ENCODE measurements around the gene PLEKHA7. TPM values are rescaled to one million over a fixed set of nuclear protein-coding genes. Genes with fewer than 3 reads are reported as not detected.

PLEKHA7 gene
- total RNA-seq, 1 donor from 2014 or later = 16.2 TPM

GRCh38 chr11:16843294-16843693, 170.9 kb downstream of the PLEKHA7 start:
- DNase-seq (no peak), ATAC-seq (ENCODE audit: poor library complexity) (no peak)
- intact Hi-C loops (cut with DNase I) = no loop called here

GRCh38 chr11:16841984-16842383, 172.2 kb downstream of the PLEKHA7 start:
- ATAC-seq (ENCODE audit: poor library complexity) = no peak
- intact Hi-C loops (cut with DNase I) = no loop called here
- no peak for DNase-seq

GRCh38 chr11:16841481-16841880, 172.7 kb downstream of the PLEKHA7 start:
- ATAC-seq (ENCODE audit: poor library complexity) (no peak), DNase-seq (no peak)
- intact Hi-C loops (cut with DNase I) = no loop called here

- intact Hi-C loops (cut with DNase I) = no loop called here
- ATAC-seq (ENCODE audit: poor library complexity) = no peak
- DNase-seq = no peak
Measured at GRCh38 chr11:16840951-16841350, 173.3 kb downstream of the PLEKHA7 start.

- no peak for DNase-seq
- no peak for ATAC-seq (ENCODE audit: poor library complexity)
- intact Hi-C loops (cut with DNase I) = no loop called here
Measured at GRCh38 chr11:16839821-16840220, 174.4 kb downstream of the PLEKHA7 start.

GRCh38 chr11:16834384-16834783, 179.8 kb downstream of the PLEKHA7 start:
- no peak for DNase-seq
- no peak for ATAC-seq (ENCODE audit: poor library complexity)
- intact Hi-C loops (cut with DNase I) = no loop called here

- DNase-seq (no peak), ATAC-seq (ENCODE audit: poor library complexity) (no peak)
- intact Hi-C loops (cut with DNase I) = no loop called here
Measured at GRCh38 chr11:16833026-16833425, 181.2 kb downstream of the PLEKHA7 start.

- ATAC-seq (ENCODE audit: poor library complexity) = no peak
- intact Hi-C loops (cut with DNase I) = no loop called here
Measured at GRCh38 chr11:16832193-16832539, 182.0 kb downstream of the PLEKHA7 start.

GRCh38 chr11:16831316-16832192, 182.7 kb downstream of the PLEKHA7 start:
- intact Hi-C loops (cut with DNase I) = no loop called here
- no peak for ATAC-seq (ENCODE audit: poor library complexity)
- DNase-seq = no peak

More at GRCh38 chr11:16832193-16832539, 182.0 kb downstream of the PLEKHA7 start:
- DNase-seq = no peak

GRCh38 chr11:16827139-16827538, 187.1 kb downstream of the PLEKHA7 start:
- intact Hi-C loops (cut with DNase I) = no loop called here
- no peak for ATAC-seq (ENCODE audit: poor library complexity)
- DNase-seq = no peak

GRCh38 chr11:16825968-16826367, 188.2 kb downstream of the PLEKHA7 start:
- DNase-seq = no peak
- ATAC-seq (ENCODE audit: poor library complexity) = peak; percentile 30
- intact Hi-C loops (cut with DNase I) = no loop called here

GRCh38 chr11:16825101-16825500, 189.1 kb downstream of the PLEKHA7 start:
- intact Hi-C loops (cut with DNase I) = no loop called here
- ATAC-seq (ENCODE audit: poor library complexity) (no peak), DNase-seq (no peak)

GRCh38 chr11:16820324-16821092, 193.7 kb downstream of the PLEKHA7 start:
- ATAC-seq (ENCODE audit: poor library complexity) (peak; percentile 82), DNase-seq (peak; percentile 89)
- intact Hi-C loops (cut with DNase I) = no loop called here

- ATAC-seq (ENCODE audit: poor library complexity) (no peak), DNase-seq (no peak)
- intact Hi-C loops (cut with DNase I) = no loop called here
Measured at GRCh38 chr11:16818284-16818683, 195.9 kb downstream of the PLEKHA7 start.

GRCh38 chr11:16817351-16817750, 196.9 kb downstream of the PLEKHA7 start:
- intact Hi-C loops (cut with DNase I) = no loop called here

GRCh38 chr11:16816358-16817270, 197.6 kb downstream of the PLEKHA7 start:
- DNase-seq (no peak), ATAC-seq (ENCODE audit: poor library complexity) (no peak)
- intact Hi-C loops (cut with DNase I) = no loop called here

More at GRCh38 chr11:16817351-16817750, 196.9 kb downstream of the PLEKHA7 start:
- DNase-seq (no peak), ATAC-seq (ENCODE audit: poor library complexity) (peak; percentile 36)

GRCh38 chr11:16815047-16815767, 199.0 kb downstream of the PLEKHA7 start:
- ATAC-seq (ENCODE audit: poor library complexity) = peak; percentile 63
- peak; percentile 88 for DNase-seq
- intact Hi-C loops (cut with DNase I) = no loop called here

GRCh38 chr11:16814410-16815046, 199.7 kb downstream of the PLEKHA7 start:
- no peak for ATAC-seq (ENCODE audit: poor library complexity)
- peak; percentile 41 for DNase-seq
- intact Hi-C loops (cut with DNase I) = no loop called here

All from Right ventricle myocardium superior (tissue), 1 donor.